Activated T-helper 1 cell treated with anti-CD3 and anti-CD28 coated beads, Interleukin-12 subunit alpha, Interleukin-12 subunit beta, Interleukin-2, Interleukin-4 antibody, amounts not matched to agents 30 ng/mL and 10 ng/mL and 1 ng/mL, durations not matched to agents 14 hours and 24 hours and 36 hours (primary cell): ENCODE data around the gene CRYGB. TPM values are rescaled to one million over a fixed set of nuclear protein-coding genes. Genes with fewer than 3 reads are reported as not detected.
"Not testable (repeated sequence)": the region's sequence is repeated elsewhere in the genome, so short reads cannot be mapped to it uniquely, and the experiment has no call there.

Source experiments
- DNase-seq: peaks from one replicate; pipeline ENCODE4 v3.0.0; 2021; ENCODE audit warnings: low spot score
- H3K27ac Mint-ChIP-seq: one replicate; pipeline ENCODE4 v1.8.0; 2021; ENCODE audit warnings: mild to moderate bottlenecking, mixed read lengths
- H3K27me3 Mint-ChIP-seq: one replicate; pipeline ENCODE4 v1.8.0; 2022; ENCODE audit warnings: mild to moderate bottlenecking, moderate library complexity, mixed read lengths; ENCODE audit not compliant: insufficient read depth
- H3K36me3 Mint-ChIP-seq: one replicate; pipeline ENCODE4 v1.8.0; 2021; ENCODE audit warnings: low read depth, mixed read lengths
- H3K4me1 Mint-ChIP-seq: one replicate; pipeline ENCODE4 v1.8.0; 2021; ENCODE audit warnings: low read depth, mixed read lengths
- H3K4me3 Mint-ChIP-seq: one replicate; pipeline ENCODE4 v1.8.0; 2021; ENCODE audit warnings: mild to moderate bottlenecking, moderate library complexity, mixed read lengths
- H3K9me3 Mint-ChIP-seq: one replicate; pipeline ENCODE4 v1.8.0; 2021; ENCODE audit warnings: mixed read lengths
- intact Hi-C: fragments of 100-400 bp; cut with micrococcal nuclease; formaldehyde crosslinking; loops from one replicate; pipeline ENCODE4 v1.15.1; 2024
- total RNA-seq: library from RNA; stranded (reverse); gene quantifications from 2 replicates; pipeline ENCODE4 v1.2.3, GENCODE V29; 2022

CRYGB gene
- total RNA-seq, 1 donor from 2014 or later = not detected

DNA sequence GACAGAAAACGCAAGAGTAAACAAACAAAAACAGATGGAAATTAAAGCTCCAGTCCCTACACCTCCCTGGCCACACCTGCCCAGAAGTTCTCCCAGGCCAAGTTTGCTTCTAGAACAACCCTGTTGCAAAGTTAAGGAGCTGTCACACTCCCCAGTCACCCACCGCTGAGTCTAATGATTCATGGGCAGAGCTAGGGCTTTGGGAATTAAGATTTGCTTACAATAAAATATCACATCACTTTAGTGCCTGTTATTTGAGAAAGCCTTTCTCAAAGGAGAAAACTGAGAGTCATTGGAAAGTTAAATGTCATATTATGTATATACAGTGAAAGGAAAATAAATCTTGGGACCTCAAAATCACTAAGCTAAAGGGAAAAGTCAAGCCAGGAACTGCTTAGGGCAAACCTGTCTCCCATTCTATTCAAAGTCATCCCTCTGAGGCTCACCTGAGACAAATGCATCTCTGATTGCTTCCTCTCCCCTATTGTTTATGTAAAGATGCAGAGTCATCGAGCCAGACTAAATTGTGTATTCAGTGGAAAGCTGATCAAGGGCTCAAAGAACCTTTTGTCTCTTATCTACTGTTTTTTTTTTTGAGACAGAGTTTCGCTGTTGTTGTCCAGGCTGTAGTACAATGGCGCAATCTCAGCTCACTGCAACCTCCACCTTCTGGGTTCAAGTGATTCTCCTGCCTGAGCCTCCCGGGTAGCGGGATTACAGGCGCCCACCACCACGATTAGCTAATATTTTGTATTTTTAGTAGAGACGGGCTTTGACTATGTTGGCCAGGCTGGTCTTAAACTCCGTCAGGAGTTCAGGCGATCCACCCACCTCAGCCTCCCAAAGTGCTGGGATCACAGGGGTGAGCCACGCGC, 2.8 kb downstream of the CRYGB start:
- intact Hi-C loops = no loop called here
- DNase-seq = no peak
- Mint-ChIP-seq H3K27me3 (no peaks in the 10 kb centered on the region), H3K36me3 (no peaks in the 10 kb centered on the region), H3K27ac (no peak overlapping the region), H3K4me3 (no peak overlapping the region), H3K4me1 (no peaks in the 10 kb centered on the region), H3K9me3 (no peaks in the 10 kb centered on the region)

GRCh38 chr2:208142240-208142924, 3.6 kb downstream of the CRYGB start:
- Mint-ChIP-seq H3K36me3 (no peaks in the 10 kb centered on the region), H3K4me3 (no peak overlapping the region), H3K9me3 (no peaks in the 10 kb centered on the region), H3K27ac (no peak overlapping the region), H3K4me1 (no peaks in the 10 kb centered on the region), H3K27me3 (no peaks in the 10 kb centered on the region)
- DNase-seq = no peak
- intact Hi-C loops = no loop called here

GRCh38 chr2:208139447-208139846, 6.5 kb downstream of the CRYGB start:
- Mint-ChIP-seq H3K27me3 (no peaks in the 10 kb centered on the region), H3K9me3 (no peaks in the 10 kb centered on the region), H3K4me3 (no peak overlapping the region), H3K4me1 (peaks cover 8% of the 10 kb centered on the region), H3K27ac (no peak overlapping the region), H3K36me3 (no peaks in the 10 kb centered on the region)
- no peak for DNase-seq
- intact Hi-C loops = no loop called here

DNA sequence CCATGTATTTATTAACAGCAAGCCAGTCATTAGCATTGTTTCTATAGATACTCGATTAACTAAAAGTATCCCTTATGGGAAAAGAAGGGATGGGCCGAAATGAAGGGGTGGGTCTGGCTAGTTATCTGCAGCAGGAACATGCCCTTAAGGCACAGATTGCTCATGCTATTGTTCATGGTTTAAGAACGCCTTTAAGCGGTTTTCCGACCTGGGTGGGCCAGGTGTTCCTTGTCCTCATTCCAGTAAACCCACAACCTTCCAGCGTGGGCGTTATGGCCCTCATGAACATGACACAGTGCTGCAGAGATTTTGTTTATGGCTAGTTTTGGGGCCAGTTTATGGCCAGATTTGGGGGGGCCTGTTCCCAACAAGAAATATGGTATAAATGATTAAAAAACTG, 7.6 kb downstream of the CRYGB start:
- H3K4me1 Mint-ChIP-seq, H3K4me3 Mint-ChIP-seq, H3K27ac Mint-ChIP-seq, H3K36me3 Mint-ChIP-seq, H3K27me3 Mint-ChIP-seq, DNase-seq, intact Hi-C loops, H3K9me3 Mint-ChIP-seq: not testable (repeated sequence)

- no peaks in the 10 kb centered on the region for H3K9me3 Mint-ChIP-seq
- H3K4me1 Mint-ChIP-seq = peaks cover 8% of the 10 kb centered on the region
- intact Hi-C loops = no loop called here
- no peaks in the 10 kb centered on the region for H3K36me3 Mint-ChIP-seq
- no peak overlapping the region for H3K4me3 Mint-ChIP-seq
- DNase-seq = no peak
- no peak overlapping the region for H3K27ac Mint-ChIP-seq
- H3K27me3 Mint-ChIP-seq = no peaks in the 10 kb centered on the region
Observed at GRCh38 chr2:208136716-208137094, 9.3 kb downstream of the CRYGB start.

DNA sequence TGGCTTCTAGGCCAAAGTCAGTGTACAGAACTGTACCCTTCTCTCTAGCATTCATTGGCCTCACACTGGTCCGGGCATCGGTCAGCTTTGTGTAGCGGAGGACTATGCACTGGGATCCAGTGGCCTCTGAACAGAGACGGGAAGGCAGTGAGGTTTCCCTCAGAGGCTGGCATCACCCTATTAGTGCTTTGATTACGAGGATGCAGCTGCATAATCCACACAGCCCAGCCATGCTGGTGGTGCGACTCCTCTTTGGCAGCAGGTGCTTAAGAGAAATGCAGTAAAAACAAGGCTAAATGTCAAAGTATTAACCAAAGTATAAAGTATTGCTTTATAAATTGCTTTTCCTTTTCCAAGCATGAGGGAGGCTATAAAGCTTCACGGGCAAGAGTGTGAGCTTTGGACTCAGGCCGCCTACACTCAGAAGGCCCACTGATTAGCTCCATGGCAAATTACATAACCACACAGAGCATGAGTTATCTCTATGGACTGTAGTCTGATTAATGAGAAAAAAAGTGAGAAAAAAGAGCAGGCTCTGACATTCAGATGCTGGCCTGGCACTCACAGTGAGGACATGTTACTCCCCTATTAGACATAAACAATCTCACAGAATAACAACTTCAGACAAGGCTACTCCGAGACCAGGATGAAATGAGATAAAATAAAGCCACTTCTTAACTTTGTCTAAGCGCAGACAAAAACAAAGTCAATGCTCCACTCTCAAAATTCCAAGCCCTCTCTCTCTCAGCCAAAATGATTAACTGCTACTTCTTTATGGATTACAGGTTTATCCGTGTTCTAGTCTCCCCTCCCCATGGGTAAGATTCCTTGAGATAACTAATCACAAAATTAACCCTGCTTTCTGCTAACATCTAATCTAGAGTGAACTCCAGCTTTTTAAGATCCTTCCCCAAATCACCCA, 9.9 kb downstream of the CRYGB start:
- H3K27me3 Mint-ChIP-seq = no peaks in the 10 kb centered on the region
- intact Hi-C loops = no loop called here
- H3K4me1 Mint-ChIP-seq = peaks cover 8% of the 10 kb centered on the region
- no peaks in the 10 kb centered on the region for H3K36me3 Mint-ChIP-seq
- DNase-seq = no peak
- H3K4me3 Mint-ChIP-seq = no peak overlapping the region
- no peak overlapping the region for H3K27ac Mint-ChIP-seq
- no peaks in the 10 kb centered on the region for H3K9me3 Mint-ChIP-seq

- peaks cover 8% of the 10 kb centered on the region for H3K4me1 Mint-ChIP-seq
- intact Hi-C loops = no loop called here
- H3K9me3 Mint-ChIP-seq = no peaks in the 10 kb centered on the region
- H3K4me3 Mint-ChIP-seq = no peak overlapping the region
- no peak for DNase-seq
- H3K27me3 Mint-ChIP-seq = no peaks in the 10 kb centered on the region
- no peaks in the 10 kb centered on the region for H3K36me3 Mint-ChIP-seq
- H3K27ac Mint-ChIP-seq = no peak overlapping the region
Observed at GRCh38 chr2:208134928-208135586, 10.9 kb downstream of the CRYGB start.

- DNase-seq = no peak
- Mint-ChIP-seq H3K27me3 (peaks cover 7% of the 10 kb centered on the region), H3K27ac (no peak overlapping the region), H3K4me3 (no peak overlapping the region), H3K36me3 (no peaks in the 10 kb centered on the region), H3K9me3 (no peaks in the 10 kb centered on the region), H3K4me1 (peaks cover 8% of the 10 kb centered on the region)
- intact Hi-C loops = no loop called here
Observed at GRCh38 chr2:208130712-208131110, 15.2 kb downstream of the CRYGB start.

DNA sequence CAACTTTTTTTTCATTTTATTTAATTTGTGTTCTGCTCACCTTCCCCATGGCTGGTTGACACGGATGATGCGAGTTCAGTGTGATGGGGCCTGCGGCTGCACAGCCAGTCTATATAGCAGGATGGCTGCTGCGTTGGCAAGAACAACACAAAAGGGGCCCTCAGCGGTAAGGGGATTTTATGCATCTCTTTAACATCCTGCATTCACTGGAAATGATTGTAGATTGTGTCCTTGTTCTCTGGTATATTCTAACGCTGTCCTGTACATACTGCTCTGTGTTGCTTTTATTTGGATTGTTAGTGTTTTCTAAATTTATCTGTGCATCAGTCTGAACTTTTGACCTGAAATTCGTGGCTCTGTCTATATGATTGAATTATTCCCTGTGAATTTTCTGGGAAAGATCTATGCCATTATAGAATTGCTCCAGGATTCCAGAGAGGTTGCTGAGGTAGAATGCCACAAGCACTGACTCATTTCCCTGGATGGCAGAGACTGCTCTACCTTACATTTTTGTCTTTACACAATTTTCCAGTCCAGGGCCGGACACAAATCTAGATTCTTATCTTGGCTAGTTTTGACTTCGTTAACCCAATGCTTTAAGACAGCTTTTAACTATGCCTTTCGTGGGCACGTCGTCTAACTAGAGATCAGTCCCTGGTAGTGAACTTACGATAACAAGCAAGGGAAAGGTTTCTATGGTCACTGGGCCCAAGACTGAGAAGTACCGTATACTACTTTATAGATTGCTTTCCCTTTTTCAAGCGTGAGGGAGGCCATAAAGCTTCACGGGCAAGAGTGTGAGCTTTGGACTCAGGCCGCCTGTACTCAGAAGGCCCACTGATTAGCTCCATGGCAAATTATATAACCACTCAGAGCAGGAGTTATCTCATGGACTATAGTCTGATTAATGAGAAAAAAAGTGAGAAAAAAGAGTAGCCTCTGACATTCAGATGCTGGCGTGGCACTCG, 15.9 kb downstream of the CRYGB start, which contains the start of gene CRYGC:
CRYGC (minus strand) TSS at position 85 of the 968 bp plus-strand sequence; CDS start at position 49, 36 bp downstream.
- peaks cover 12% of the 10 kb centered on the region for H3K27me3 Mint-ChIP-seq
- H3K36me3 Mint-ChIP-seq = no peaks in the 10 kb centered on the region
- no peak for DNase-seq
- intact Hi-C loops = no loop called here
- no peak within 1 kb of the TSS for H3K4me3 Mint-ChIP-seq
- H3K9me3 Mint-ChIP-seq = no peaks in the 10 kb centered on the region
- H3K4me1 Mint-ChIP-seq = peaks cover 4% of the 10 kb centered on the region
- H3K27ac Mint-ChIP-seq = no peak within 1 kb of the TSS

DNA sequence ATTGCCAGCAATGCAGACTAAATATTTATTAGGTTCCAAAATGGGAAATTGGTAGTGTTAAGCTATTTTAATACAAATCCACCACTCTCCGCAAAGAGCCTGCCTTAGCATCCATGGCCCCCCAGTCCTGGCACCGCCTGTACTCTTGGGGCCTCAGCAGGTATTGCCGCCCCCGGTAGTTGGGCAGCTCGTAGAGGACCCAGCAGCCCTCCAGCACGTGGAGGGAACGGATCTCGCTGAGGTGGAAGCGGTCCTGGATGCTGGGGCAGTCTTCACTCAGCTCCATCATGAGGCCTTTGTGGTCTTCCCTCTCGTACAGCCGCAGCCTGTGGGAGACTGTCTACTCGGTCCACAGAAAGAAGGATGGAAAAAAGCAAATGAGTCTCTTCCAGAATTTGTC, 17.8 kb downstream of the CRYGB start:
- H3K9me3 Mint-ChIP-seq = no peaks in the 10 kb centered on the region
- no peak overlapping the region for H3K4me3 Mint-ChIP-seq
- no peaks in the 10 kb centered on the region for H3K36me3 Mint-ChIP-seq
- peaks cover 27% of the 10 kb centered on the region for H3K27me3 Mint-ChIP-seq
- H3K27ac Mint-ChIP-seq = no peak overlapping the region
- DNase-seq = no peak
- intact Hi-C loops = no loop called here
- no peaks in the 10 kb centered on the region for H3K4me1 Mint-ChIP-seq

GRCh38 chr2:208127090-208127489, 18.9 kb downstream of the CRYGB start:
- Mint-ChIP-seq H3K4me3 (no peak overlapping the region), H3K4me1 (no peaks in the 10 kb centered on the region), H3K27me3 (peaks cover 29% of the 10 kb centered on the region), H3K36me3 (no peaks in the 10 kb centered on the region), H3K27ac (no peak overlapping the region), H3K9me3 (no peaks in the 10 kb centered on the region)
- DNase-seq = no peak
- intact Hi-C loops = no loop called here
